HCT116 (cell line): ENCODE data around the gene MUC5B. TPM values are rescaled to one million over a fixed set of nuclear protein-coding genes. Genes with fewer than 3 reads are reported as not detected.

Source experiments
- ATAC-seq: fragments of 200-7000 bp; cut with Tn5 transposase; 2 replicates; pipeline ENCODE4 v1.9.1; 2020; ENCODE audit warnings: mild to moderate bottlenecking, moderate library complexity
- BruUV-seq: library from RNA; stranded (reverse); fragments of 400-500 nt; replicated peaks from 2 replicates; lab custom pipeline; 2021; lab: Mats Ljungman, UMichigan
- CTCF ChIA-PET: fragments of 300-600 bp; sonication (Branson Sonifier 250); formaldehyde crosslinking; loops from one replicate; lab custom pipeline; 2021; ENCODE audit warnings: antibody characterized with exemption; lab: Charles Lee
- POLR2A ChIA-PET: fragments of 300-600, 350-600 bp; sonication (Branson Sonifier 250); formaldehyde crosslinking; loops from one replicate; lab custom pipeline; 2021; ENCODE audit warnings: antibody characterized with exemption; lab: Charles Lee
- RAD21 ChIA-PET, 2 experiments: fragments of 300-600 bp; sonication (Branson Sonifier 250); formaldehyde crosslinking; loops; one replicate each; lab custom pipeline; 2023; ENCODE audit warnings: low total read pairs in 2 of 2; ENCODE audit not compliant: uncharacterized antibody in 2 of 2, unreplicated experiment in 2 of 2, low non-redundant PET in 1 of 2; lab: Charles Lee
- DNase-seq: peaks from one replicate; pipeline ENCODE4 v3.0.0-alpha.2; 2010; ENCODE audit warnings: low read depth, low spot score
- H2AFZ ChIP-seq: fragments of 200-600 bp; shearing (Covaris generic), sonication (generic); 2 replicates; pipeline ENCODE4 v1.6.1; 2017; ENCODE audit warnings: low read depth, mixed run types, mixed read lengths, antibody characterized with exemption, low read length; ENCODE audit not compliant: poor library complexity, severe bottlenecking
- H3K27ac ChIP-seq: 2 replicates; pipeline ENCODE4 v1.5.1; 2012; ENCODE audit warnings: low read depth, low read length
- H3K27me3 ChIP-seq: fragments of 200-600 bp; sonication (generic); 2 replicates; pipeline ENCODE4 v1.6.1; 2016; ENCODE audit warnings: mixed run types, low read length, mixed read lengths; ENCODE audit not compliant: insufficient read depth
- H3K36me3 ChIP-seq, 2 experiments: fragments of 200-500 bp in 1 of 2; fragments of 200-600 bp in 1 of 2; sonication (Bioruptor generic) in 1 of 2; sonication (generic) in 1 of 2; 2 replicates each; pipeline versions ENCODE4 v1.5.1 to v1.6.1; 2014 to 2016; ENCODE audit warnings: low read length in 2 of 2, inconsistent platforms in 1 of 2, mixed read lengths in 1 of 2, mixed run types in 1 of 2; ENCODE audit not compliant: insufficient read depth in 2 of 2, control insufficient read depth in 1 of 2
- H3K4me1 ChIP-seq, 2 experiments: fragments of 200-600 bp in 1 of 2; sonication (generic) in 1 of 2; 2 replicates each; pipeline versions ENCODE4 v1.5.1 to v1.6.1; 2012 to 2017; ENCODE audit warnings: low read length in 2 of 2, inconsistent platforms in 1 of 2, mild to moderate bottlenecking in 1 of 2, mixed read lengths in 1 of 2, mixed run types in 1 of 2, moderate library complexity in 1 of 2; ENCODE audit not compliant: insufficient read depth in 2 of 2, control insufficient read depth in 1 of 2
- H3K4me2 ChIP-seq: fragments of 200-600 bp; sonication (generic); 2 replicates; pipeline ENCODE4 v1.6.1; 2017; ENCODE audit warnings: mixed run types, low read length, mixed read lengths
- H3K4me3 ChIP-seq, 2 experiments: fragments of 200-600 bp in 1 of 2; sonication (generic) in 1 of 2; replicated peaks in 1 of 2; 2 replicates each; pipeline ENCODE4 v1.5.1; 2011 to 2016; ENCODE audit warnings: low read length in 2 of 2, control low read depth in 1 of 2, low read depth in 1 of 2, mild to moderate bottlenecking in 1 of 2, mixed read lengths in 1 of 2, mixed run types in 1 of 2
- H3K79me2 ChIP-seq: fragments of 200-600 bp; sonication (generic); 2 replicates; pipeline ENCODE4 v1.6.1; 2017; ENCODE audit warnings: mild to moderate bottlenecking, mixed run types, low read length, moderate library complexity, mixed read lengths; ENCODE audit not compliant: insufficient read depth
- H3K9ac ChIP-seq: fragments of 200-600 bp; sonication (generic); 2 replicates; pipeline ENCODE4 v1.6.1; 2016; ENCODE audit warnings: low read length, mixed read lengths
- H3K9me2 ChIP-seq: fragments of 200-600 bp; sonication (generic), shearing (Covaris generic); 2 replicates; pipeline ENCODE4 v1.6.1; 2017; ENCODE audit warnings: mixed run types, mild to moderate bottlenecking, moderate library complexity; ENCODE audit not compliant: insufficient read depth
- H3K9me3 ChIP-seq, 2 experiments: fragments of 200-500 bp in 1 of 2; fragments of 200-600 bp in 1 of 2; sonication (Bioruptor generic) in 1 of 2; sonication (generic) in 1 of 2; 2 replicates each; pipeline ENCODE4 v1.6.1; 2014 to 2017; ENCODE audit warnings: low read length in 2 of 2, mixed read lengths in 2 of 2, inconsistent platforms in 1 of 2, low read depth in 1 of 2, mild to moderate bottlenecking in 1 of 2, mixed run types in 1 of 2, moderate library complexity in 1 of 2; ENCODE audit not compliant: control insufficient read depth in 1 of 2, insufficient read depth in 1 of 2
- H4K20me1 ChIP-seq: fragments of 200-600 bp; sonication (generic), shearing (Covaris generic); 2 replicates; pipeline ENCODE4 v1.6.1; 2017; ENCODE audit warnings: mixed run types, mild to moderate bottlenecking, moderate library complexity; ENCODE audit not compliant: insufficient read depth
- ATF3 ChIP-seq: IDR thresholded peaks from 2 replicates; pipeline ENCODE4 v1.6.1; 2012
- CBX3 ChIP-seq: IDR thresholded peaks from 2 replicates; pipeline ENCODE4 v1.6.1; 2012; ENCODE audit warnings: low read depth
- CTCF ChIP-seq, 3 experiments: fragments of 200-600 bp in 1 of 3; sonication (generic) in 1 of 3; IDR thresholded peaks in 2 of 3; conservative IDR thresholded peaks in 1 of 3; 2 replicates each; pipeline ENCODE4 v1.5.1; 2012 to 2017; ENCODE audit warnings: low read depth in 2 of 3, low read length in 2 of 3, antibody characterized with exemption in 1 of 3, borderline replicate concordance in 1 of 3, control low read depth in 1 of 3, mild to moderate bottlenecking in 1 of 3, mixed read lengths in 1 of 3, mixed run types in 1 of 3, moderate library complexity in 1 of 3; ENCODE audit not compliant: insufficient read depth in 1 of 3
- EGR1 ChIP-seq: IDR thresholded peaks from 2 replicates; pipeline ENCODE4 v1.6.1; 2012; ENCODE audit warnings: low read depth
- ELF1 ChIP-seq: IDR thresholded peaks from 2 replicates; pipeline ENCODE4 v1.6.1; 2012; ENCODE audit warnings: low read depth, borderline replicate concordance
- EZH2 ChIP-seq: fragments of 200-600 bp; sonication (generic); IDR thresholded peaks from 2 replicates; pipeline ENCODE4 v1.6.1; 2017; ENCODE audit warnings: antibody characterized with exemption, mixed run types
- EZH2phosphoT487 ChIP-seq: fragments of 200-600 bp; IDR thresholded peaks from 2 replicates; pipeline ENCODE4 v1.6.1; 2018; ENCODE audit warnings: antibody characterized with exemption, borderline replicate concordance
- JUND ChIP-seq: IDR thresholded peaks from 2 replicates; pipeline ENCODE4 v1.6.1; 2012
- POLR2AphosphoS5 ChIP-seq: IDR thresholded peaks from 2 replicates; pipeline ENCODE4 v1.6.1; 2011; ENCODE audit warnings: mild to moderate bottlenecking, low read depth, low read length, moderate library complexity
- RAD21 ChIP-seq: IDR thresholded peaks from 2 replicates; pipeline ENCODE4 v1.6.1; 2012; ENCODE audit warnings: low read depth, mild to moderate bottlenecking
- SRF ChIP-seq: IDR thresholded peaks from 2 replicates; pipeline ENCODE4 v1.6.1; 2012; ENCODE audit warnings: low read depth
- TCF7L2 ChIP-seq: IDR thresholded peaks from 2 replicates; pipeline ENCODE4 v1.7.0; 2011; ENCODE audit warnings: borderline replicate concordance, inconsistent platforms; ENCODE audit not compliant: insufficient read depth, insufficient read length; ENCODE audit errors: extremely low read depth
- YY1 ChIP-seq: IDR thresholded peaks from 2 replicates; pipeline ENCODE4 v1.6.1; 2011; ENCODE audit warnings: low read length, low read depth, moderate library complexity, mild to moderate bottlenecking; ENCODE audit not compliant: insufficient replicate concordance; ENCODE audit errors: extremely low read depth
- ZFX ChIP-seq: fragments of 450-650 bp; IDR thresholded peaks from 2 replicates; pipeline ENCODE4 v1.6.1; 2017
- ZNF274 ChIP-seq: fragments of 200-500 bp; sonication (Bioruptor generic); IDR thresholded peaks from 2 replicates; pipeline ENCODE4 v1.6.1; 2014; ENCODE audit warnings: mild to moderate bottlenecking, low read depth, low read length, inconsistent platforms
- intact Hi-C: fragments of 100-400 bp; cut with micrococcal nuclease; formaldehyde crosslinking; loops from 2 replicates; pipeline ENCODE4 v1.10.0; 2022
- total RNA-seq: library from RNA; stranded (reverse); gene quantifications from one replicate; pipeline ENCODE4 v1.2.1, GENCODE V29; 2021; ENCODE audit not compliant: unreplicated experiment
- TF ChIP-seq, protein P1 (sequence below): IDR thresholded peaks from 2 replicates; pipeline ENCODE4 v1.6.1; 2011; ENCODE audit warnings: mild to moderate bottlenecking, low read length, moderate library complexity; ENCODE audit not compliant: insufficient replicate concordance; ENCODE audit errors: extremely low read depth
- TF ChIP-seq, protein P2 (sequence below): IDR thresholded peaks from 2 replicates; pipeline ENCODE4 v1.6.1; 2012; ENCODE audit warnings: low read depth

The MUC5B gene
- total RNA-seq, 1 experiment from 2014 or later: 1.5 TPM

GRCh38 chr11:1310318-1310687, 87.4 kb downstream of the MUC5B start:
- ChIA-PET POLR2A (no interaction called here), CTCF (no interaction called here), RAD21 (no interaction called here)
- DNase-seq: no peak
- Histone ChIP-seq H3K79me2 (peaks cover 19% of the 10 kb centered on the region), H3K4me2 (peak overlapping the region; percentile 98), H3K9ac (peak overlapping the region; percentile 89), H4K20me1 (no peaks in the 10 kb centered on the region), H3K27me3 (no peaks in the 10 kb centered on the region), H3K36me3 (no peaks in the 10 kb centered on the region), H3K4me3 (peak overlapping the region; percentile 73 to 82), H3K9me3 (peaks cover 0 to 15% of the 10 kb centered on the region in 2 experiments; a peak in 1 of 4 replicates), H3K9me2 (no peaks in the 10 kb centered on the region), H3K4me1 (peaks cover 5 to 25% of the 10 kb centered on the region in 2 experiments; a peak in 3 of 4 replicates), H2AFZ (no peak overlapping the region), H3K27ac (peak overlapping the region; percentile 72)
- no TSS peak for BruUV-seq
- ATAC-seq: no peak
- intact Hi-C loops: no loop called here
- TF ChIP-seq YY1 (no peak), POLR2AphosphoS5 (no peak), RAD21 (no peak), ATF3 (no peak), EZH2phosphoT487 (no peak), SRF (no peak), JUND (no peak), EGR1 (no peak), ELF1 (no peak), ZNF274 (no peak), ZFX (no peak), CBX3 (no peak), CTCF (IDR thresholded peaks at IDR 0.05 in 2 of 3, conservative IDR thresholded peaks at IDR 0.05 in 1 of 3; ENCODE audit: borderline replicate concordance in 1 of 3, insufficient read depth in 1 of 3, low read depth in 2 of 3, low read length in 2 of 3) (no peak), TCF7L2 (no peak), EZH2 (no peak)
- TF ChIP-seq, protein P1, sequence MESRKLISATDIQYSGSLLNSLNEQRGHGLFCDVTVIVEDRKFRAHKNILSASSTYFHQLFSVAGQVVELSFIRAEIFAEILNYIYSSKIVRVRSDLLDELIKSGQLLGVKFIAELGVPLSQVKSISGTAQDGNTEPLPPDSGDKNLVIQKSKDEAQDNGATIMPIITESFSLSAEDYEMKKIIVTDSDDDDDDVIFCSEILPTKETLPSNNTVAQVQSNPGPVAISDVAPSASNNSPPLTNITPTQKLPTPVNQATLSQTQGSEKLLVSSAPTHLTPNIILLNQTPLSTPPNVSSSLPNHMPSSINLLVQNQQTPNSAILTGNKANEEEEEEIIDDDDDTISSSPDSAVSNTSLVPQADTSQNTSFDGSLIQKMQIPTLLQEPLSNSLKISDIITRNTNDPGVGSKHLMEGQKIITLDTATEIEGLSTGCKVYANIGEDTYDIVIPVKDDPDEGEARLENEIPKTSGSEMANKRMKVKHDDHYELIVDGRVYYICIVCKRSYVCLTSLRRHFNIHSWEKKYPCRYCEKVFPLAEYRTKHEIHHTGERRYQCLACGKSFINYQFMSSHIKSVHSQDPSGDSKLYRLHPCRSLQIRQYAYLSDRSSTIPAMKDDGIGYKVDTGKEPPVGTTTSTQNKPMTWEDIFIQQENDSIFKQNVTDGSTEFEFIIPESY: no peak
- TF ChIP-seq, protein P2, sequence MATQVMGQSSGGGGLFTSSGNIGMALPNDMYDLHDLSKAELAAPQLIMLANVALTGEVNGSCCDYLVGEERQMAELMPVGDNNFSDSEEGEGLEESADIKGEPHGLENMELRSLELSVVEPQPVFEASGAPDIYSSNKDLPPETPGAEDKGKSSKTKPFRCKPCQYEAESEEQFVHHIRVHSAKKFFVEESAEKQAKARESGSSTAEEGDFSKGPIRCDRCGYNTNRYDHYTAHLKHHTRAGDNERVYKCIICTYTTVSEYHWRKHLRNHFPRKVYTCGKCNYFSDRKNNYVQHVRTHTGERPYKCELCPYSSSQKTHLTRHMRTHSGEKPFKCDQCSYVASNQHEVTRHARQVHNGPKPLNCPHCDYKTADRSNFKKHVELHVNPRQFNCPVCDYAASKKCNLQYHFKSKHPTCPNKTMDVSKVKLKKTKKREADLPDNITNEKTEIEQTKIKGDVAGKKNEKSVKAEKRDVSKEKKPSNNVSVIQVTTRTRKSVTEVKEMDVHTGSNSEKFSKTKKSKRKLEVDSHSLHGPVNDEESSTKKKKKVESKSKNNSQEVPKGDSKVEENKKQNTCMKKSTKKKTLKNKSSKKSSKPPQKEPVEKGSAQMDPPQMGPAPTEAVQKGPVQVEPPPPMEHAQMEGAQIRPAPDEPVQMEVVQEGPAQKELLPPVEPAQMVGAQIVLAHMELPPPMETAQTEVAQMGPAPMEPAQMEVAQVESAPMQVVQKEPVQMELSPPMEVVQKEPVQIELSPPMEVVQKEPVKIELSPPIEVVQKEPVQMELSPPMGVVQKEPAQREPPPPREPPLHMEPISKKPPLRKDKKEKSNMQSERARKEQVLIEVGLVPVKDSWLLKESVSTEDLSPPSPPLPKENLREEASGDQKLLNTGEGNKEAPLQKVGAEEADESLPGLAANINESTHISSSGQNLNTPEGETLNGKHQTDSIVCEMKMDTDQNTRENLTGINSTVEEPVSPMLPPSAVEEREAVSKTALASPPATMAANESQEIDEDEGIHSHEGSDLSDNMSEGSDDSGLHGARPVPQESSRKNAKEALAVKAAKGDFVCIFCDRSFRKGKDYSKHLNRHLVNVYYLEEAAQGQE: no peak
